ENCODE results near the gene KCTD17.

DNA sequence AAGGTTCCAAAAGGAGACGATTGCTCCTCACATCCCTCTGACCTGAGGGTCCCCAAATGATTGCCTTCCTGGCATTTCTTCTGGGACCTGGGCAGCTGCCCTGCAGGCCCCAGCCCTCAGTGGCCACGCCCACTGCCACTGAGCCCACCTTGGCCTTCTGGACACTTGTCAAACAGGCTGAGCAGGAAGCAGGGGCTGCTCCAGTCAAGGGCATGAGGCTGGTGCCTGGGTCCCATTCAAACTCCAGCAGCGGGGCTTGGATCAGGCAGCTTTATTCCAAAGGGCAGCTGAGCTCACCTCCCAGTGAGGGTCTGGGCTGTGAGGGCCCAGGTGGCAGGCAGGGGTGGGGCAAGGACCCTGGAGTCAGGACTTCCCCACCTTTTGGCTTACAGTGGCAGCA is 13.6 kb downstream of the KCTD17 start:
- no peak for TF ChIP-seq EZH2 (IDR thresholded peaks at IDR 0.05; ENCODE audit: borderline replicate concordance, low read depth, low read length, severe bottlenecking)
- TF ChIP-seq, protein P1, sequence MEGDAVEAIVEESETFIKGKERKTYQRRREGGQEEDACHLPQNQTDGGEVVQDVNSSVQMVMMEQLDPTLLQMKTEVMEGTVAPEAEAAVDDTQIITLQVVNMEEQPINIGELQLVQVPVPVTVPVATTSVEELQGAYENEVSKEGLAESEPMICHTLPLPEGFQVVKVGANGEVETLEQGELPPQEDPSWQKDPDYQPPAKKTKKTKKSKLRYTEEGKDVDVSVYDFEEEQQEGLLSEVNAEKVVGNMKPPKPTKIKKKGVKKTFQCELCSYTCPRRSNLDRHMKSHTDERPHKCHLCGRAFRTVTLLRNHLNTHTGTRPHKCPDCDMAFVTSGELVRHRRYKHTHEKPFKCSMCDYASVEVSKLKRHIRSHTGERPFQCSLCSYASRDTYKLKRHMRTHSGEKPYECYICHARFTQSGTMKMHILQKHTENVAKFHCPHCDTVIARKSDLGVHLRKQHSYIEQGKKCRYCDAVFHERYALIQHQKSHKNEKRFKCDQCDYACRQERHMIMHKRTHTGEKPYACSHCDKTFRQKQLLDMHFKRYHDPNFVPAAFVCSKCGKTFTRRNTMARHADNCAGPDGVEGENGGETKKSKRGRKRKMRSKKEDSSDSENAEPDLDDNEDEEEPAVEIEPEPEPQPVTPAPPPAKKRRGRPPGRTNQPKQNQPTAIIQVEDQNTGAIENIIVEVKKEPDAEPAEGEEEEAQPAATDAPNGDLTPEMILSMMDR (IDR thresholded peaks at IDR 0.05; ENCODE audit: borderline replicate concordance, extremely low read depth, low read length, poor library complexity, severe bottlenecking): no peak
